ENCODE data around the gene IL12A. TPM values are rescaled to one million over a fixed set of nuclear protein-coding genes. Genes with fewer than 3 reads are reported as not detected.

Gene IL12A
- total RNA-seq, 1 donor from 2014 or later, result 0.54 TPM

GRCh38 chr3:160001850-160002623 is 13.4 kb downstream of the IL12A start:
- no peaks in the 10 kb centered on the region for H3K9me3 Mint-ChIP-seq
- TF ChIP-seq, protein P1, sequence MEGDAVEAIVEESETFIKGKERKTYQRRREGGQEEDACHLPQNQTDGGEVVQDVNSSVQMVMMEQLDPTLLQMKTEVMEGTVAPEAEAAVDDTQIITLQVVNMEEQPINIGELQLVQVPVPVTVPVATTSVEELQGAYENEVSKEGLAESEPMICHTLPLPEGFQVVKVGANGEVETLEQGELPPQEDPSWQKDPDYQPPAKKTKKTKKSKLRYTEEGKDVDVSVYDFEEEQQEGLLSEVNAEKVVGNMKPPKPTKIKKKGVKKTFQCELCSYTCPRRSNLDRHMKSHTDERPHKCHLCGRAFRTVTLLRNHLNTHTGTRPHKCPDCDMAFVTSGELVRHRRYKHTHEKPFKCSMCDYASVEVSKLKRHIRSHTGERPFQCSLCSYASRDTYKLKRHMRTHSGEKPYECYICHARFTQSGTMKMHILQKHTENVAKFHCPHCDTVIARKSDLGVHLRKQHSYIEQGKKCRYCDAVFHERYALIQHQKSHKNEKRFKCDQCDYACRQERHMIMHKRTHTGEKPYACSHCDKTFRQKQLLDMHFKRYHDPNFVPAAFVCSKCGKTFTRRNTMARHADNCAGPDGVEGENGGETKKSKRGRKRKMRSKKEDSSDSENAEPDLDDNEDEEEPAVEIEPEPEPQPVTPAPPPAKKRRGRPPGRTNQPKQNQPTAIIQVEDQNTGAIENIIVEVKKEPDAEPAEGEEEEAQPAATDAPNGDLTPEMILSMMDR (conservative IDR thresholded peaks at IDR 0.05), result no peak
- no peaks in the 10 kb centered on the region for H3K36me3 Mint-ChIP-seq (ENCODE audit: low read depth)
- no peak overlapping the region for H3K4me3 Mint-ChIP-seq
- H3K27me3 Mint-ChIP-seq (ENCODE audit: low read depth), result no peaks in the 10 kb centered on the region
- no peak overlapping the region for H3K27ac Mint-ChIP-seq (ENCODE audit: unreplicated experiment)
- no peaks in the 10 kb centered on the region for H3K4me1 Mint-ChIP-seq
- no peak for DNase-seq (ENCODE audit: low read depth, low spot score)

GRCh38 chr3:160003520-160004128 is 15.0 kb downstream of the IL12A start:
- TF ChIP-seq, protein P1 (conservative IDR thresholded peaks at IDR 0.05), result peak; percentile 49
- Mint-ChIP-seq H3K9me3 (no peaks in the 10 kb centered on the region), H3K27ac (ENCODE audit: unreplicated experiment) (no peak overlapping the region), H3K4me1 (no peaks in the 10 kb centered on the region), H3K27me3 (ENCODE audit: low read depth) (no peaks in the 10 kb centered on the region), H3K4me3 (no peak overlapping the region), H3K36me3 (ENCODE audit: low read depth) (no peaks in the 10 kb centered on the region)
- peak; percentile 20 for DNase-seq (ENCODE audit: low read depth, low spot score)

DNA sequence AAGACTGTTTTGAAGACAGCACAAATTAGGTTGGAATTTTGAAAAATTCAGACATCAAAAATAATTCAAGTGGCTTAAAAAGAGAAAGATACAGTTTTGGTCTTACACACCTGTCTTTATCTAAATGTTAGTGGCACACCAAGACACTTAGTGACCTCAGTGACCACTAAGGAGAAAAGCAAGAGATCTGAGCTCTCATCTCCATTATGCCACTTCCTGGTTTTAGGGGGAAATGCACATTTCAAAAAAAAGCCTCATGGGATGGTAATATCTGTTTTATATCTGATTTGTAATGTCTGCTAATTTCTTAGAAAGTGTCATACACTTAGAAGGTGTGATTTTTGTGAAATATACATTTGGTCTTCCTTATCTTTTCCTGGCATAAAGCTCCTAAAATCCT is 16.4 kb downstream of the IL12A start:
- H3K27ac Mint-ChIP-seq (ENCODE audit: unreplicated experiment), result no peak overlapping the region
- no peaks in the 10 kb centered on the region for H3K4me1 Mint-ChIP-seq
- no peak overlapping the region for H3K4me3 Mint-ChIP-seq
- no peaks in the 10 kb centered on the region for H3K36me3 Mint-ChIP-seq (ENCODE audit: low read depth)
- H3K27me3 Mint-ChIP-seq (ENCODE audit: low read depth), result no peaks in the 10 kb centered on the region
- no peaks in the 10 kb centered on the region for H3K9me3 Mint-ChIP-seq
- TF ChIP-seq, protein P1 (conservative IDR thresholded peaks at IDR 0.05), result no peak
- no peak for DNase-seq (ENCODE audit: low read depth, low spot score)

DNA sequence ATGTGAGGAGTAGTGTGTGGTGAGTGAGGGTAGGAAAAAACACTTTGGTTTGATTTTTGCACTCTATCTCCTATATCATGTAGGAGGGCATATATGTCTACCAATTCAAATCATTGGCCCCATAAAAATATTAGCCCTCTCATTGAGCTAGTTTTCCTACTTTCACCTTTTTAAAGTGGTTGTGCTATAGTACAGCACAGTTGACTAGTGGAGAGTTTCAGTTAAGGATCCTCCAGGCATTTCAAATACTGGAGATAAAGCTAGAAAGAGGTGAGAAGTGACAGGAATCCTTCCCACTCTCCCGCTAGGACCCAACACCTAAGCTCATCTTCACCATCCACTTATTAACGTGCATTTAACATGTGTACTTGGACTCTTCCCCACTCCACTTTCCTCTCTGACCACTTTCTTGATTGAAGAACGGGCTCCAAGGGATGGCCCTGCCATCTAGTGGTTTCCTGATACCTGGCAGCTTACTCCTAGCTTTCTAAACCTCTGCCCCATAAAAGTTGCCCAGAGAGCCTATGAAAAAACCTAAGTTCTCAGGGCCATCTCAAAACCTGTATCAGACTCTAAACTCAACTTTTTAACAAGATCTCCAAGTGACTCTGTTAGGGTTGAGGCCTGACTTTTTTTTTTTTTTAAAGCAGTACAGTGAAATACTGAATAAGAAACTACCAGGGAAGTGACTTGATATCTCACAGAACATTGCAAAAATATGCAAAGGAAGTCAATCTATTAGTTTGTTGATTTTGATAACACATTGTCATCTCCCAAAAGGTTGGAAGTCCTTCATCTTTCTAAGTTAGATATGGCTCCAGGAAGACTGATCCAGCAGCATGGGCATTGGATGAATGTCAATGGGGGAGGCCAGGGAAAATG is 17.9 kb downstream of the IL12A start:
- H3K36me3 Mint-ChIP-seq (ENCODE audit: low read depth), result no peaks in the 10 kb centered on the region
- H3K27me3 Mint-ChIP-seq (ENCODE audit: low read depth), result no peaks in the 10 kb centered on the region
- TF ChIP-seq, protein P1 (conservative IDR thresholded peaks at IDR 0.05), result peak; percentile 84
- H3K27ac Mint-ChIP-seq (ENCODE audit: unreplicated experiment), result no peak overlapping the region
- H3K4me1 Mint-ChIP-seq, result no peaks in the 10 kb centered on the region
- no peaks in the 10 kb centered on the region for H3K9me3 Mint-ChIP-seq
- peak; percentile 29 for DNase-seq (ENCODE audit: low read depth, low spot score)
- H3K4me3 Mint-ChIP-seq, result no peak overlapping the region

GRCh38 chr3:160008961-160009360 is 20.3 kb downstream of the IL12A start:
- Mint-ChIP-seq H3K9me3 (no peaks in the 10 kb centered on the region), H3K27me3 (ENCODE audit: low read depth) (no peaks in the 10 kb centered on the region), H3K4me3 (no peak overlapping the region), H3K36me3 (ENCODE audit: low read depth) (no peaks in the 10 kb centered on the region), H3K27ac (ENCODE audit: unreplicated experiment) (no peak overlapping the region), H3K4me1 (no peaks in the 10 kb centered on the region)
- DNase-seq (ENCODE audit: low read depth, low spot score), result no peak
- TF ChIP-seq, protein P1 (conservative IDR thresholded peaks at IDR 0.05), result no peak

All from neural crest cell (in vitro differentiated cells).